Activated naive CD8-positive, alpha-beta T cell treated with anti-CD3 and anti-CD28 coated beads, Interleukin-2, amount 10 ng/mL, durations not matched to agents 7 days and 5 days (primary cell): ENCODE measurements around the gene GFOD1. TPM values are rescaled to one million over a fixed set of nuclear protein-coding genes. Genes with fewer than 3 reads are reported as not detected.

Experiments used
- ATAC-seq: fragments of 150-1000 bp; cut with Tn5 transposase; one replicate; pipeline ENCODE4 v1.10.0; 2021; ENCODE audit warnings: low read depth, moderate library complexity
- POLR2A ChIA-PET: fragments of 350-600 bp; sonication (Branson Sonifier 250); formaldehyde crosslinking; loops from one replicate; lab custom pipeline; 2021; ENCODE audit warnings: antibody characterized with exemption; lab: Charles Lee
- DNase-seq: peaks from one replicate; pipeline ENCODE4 v3.0.0; 2021
- H3K27ac Mint-ChIP-seq: one replicate; pipeline ENCODE4 v1.8.0; 2022; ENCODE audit warnings: mild to moderate bottlenecking, mixed read lengths
- H3K27me3 Mint-ChIP-seq: one replicate; pipeline ENCODE4 v1.8.0; 2022; ENCODE audit warnings: mild to moderate bottlenecking, moderate library complexity, mixed read lengths
- H3K36me3 Mint-ChIP-seq: one replicate; pipeline ENCODE4 v1.8.0; 2021; ENCODE audit warnings: mild to moderate bottlenecking, mixed read lengths
- H3K4me1 Mint-ChIP-seq: one replicate; pipeline ENCODE4 v1.8.0; 2021; ENCODE audit warnings: mixed read lengths
- H3K4me3 Mint-ChIP-seq: one replicate; pipeline ENCODE4 v1.8.0; 2022; ENCODE audit warnings: mild to moderate bottlenecking, moderate library complexity, mixed read lengths
- H3K9me3 Mint-ChIP-seq: one replicate; pipeline ENCODE4 v1.8.0; 2021; ENCODE audit warnings: mixed read lengths
- total RNA-seq, 2 experiments: library from RNA; stranded (reverse); gene quantifications; one replicate each; pipeline ENCODE4 v1.2.3, GENCODE V29; 2021

The GFOD1 gene
- total RNA-seq, 2 experiments from 2014 or later = 5.2 to 5.9 TPM

- no peak for ATAC-seq
- POLR2A ChIA-PET = no interaction called here
- peaks cover 2% of the 10 kb centered on the region for H3K36me3 Mint-ChIP-seq
- no peak overlapping the region for H3K27ac Mint-ChIP-seq
- H3K4me1 Mint-ChIP-seq = peaks cover 9% of the 10 kb centered on the region
- H3K9me3 Mint-ChIP-seq = no peaks in the 10 kb centered on the region
- no peak overlapping the region for H3K4me3 Mint-ChIP-seq
- peaks cover 5% of the 10 kb centered on the region for H3K27me3 Mint-ChIP-seq
- DNase-seq = no peak
These were observed 116.8 kb downstream of the GFOD1 start for GRCh38 chr6:13370623-13371022.

GRCh38 chr6:13369591-13369990, 117.8 kb downstream of the GFOD1 start:
- Mint-ChIP-seq H3K36me3 (peaks cover 5% of the 10 kb centered on the region), H3K27me3 (peaks cover 5% of the 10 kb centered on the region), H3K4me3 (no peak overlapping the region), H3K9me3 (no peaks in the 10 kb centered on the region), H3K27ac (no peak overlapping the region), H3K4me1 (peaks cover 2% of the 10 kb centered on the region)
- no peak for DNase-seq
- POLR2A ChIA-PET = no interaction called here
- no peak for ATAC-seq

GRCh38 chr6:13368731-13369115, 118.7 kb downstream of the GFOD1 start:
- ATAC-seq (no peak), DNase-seq (no peak)
- no peak overlapping the region for H3K27ac Mint-ChIP-seq
- H3K36me3 Mint-ChIP-seq = peaks cover 5% of the 10 kb centered on the region
- POLR2A ChIA-PET = no interaction called here
- peaks cover 5% of the 10 kb centered on the region for H3K27me3 Mint-ChIP-seq
- H3K9me3 Mint-ChIP-seq = no peaks in the 10 kb centered on the region
- peaks cover 2% of the 10 kb centered on the region for H3K4me1 Mint-ChIP-seq
- H3K4me3 Mint-ChIP-seq = no peak overlapping the region

- H3K9me3 Mint-ChIP-seq = no peaks in the 10 kb centered on the region
- H3K36me3 Mint-ChIP-seq = peaks cover 5% of the 10 kb centered on the region
- no peak overlapping the region for H3K4me3 Mint-ChIP-seq
- POLR2A ChIA-PET = no interaction called here
- H3K27me3 Mint-ChIP-seq = peaks cover 5% of the 10 kb centered on the region
- no peak overlapping the region for H3K27ac Mint-ChIP-seq
- no peak for ATAC-seq
- no peak for DNase-seq
- H3K4me1 Mint-ChIP-seq = no peaks in the 10 kb centered on the region
These were observed 119.2 kb downstream of the GFOD1 start for GRCh38 chr6:13368079-13368730.

- POLR2A ChIA-PET = no interaction called here
- H3K36me3 Mint-ChIP-seq = peaks cover 8% of the 10 kb centered on the region
- ATAC-seq = no peak
- no peak for DNase-seq
- H3K27ac Mint-ChIP-seq = no peak overlapping the region
- H3K27me3 Mint-ChIP-seq = peaks cover 5% of the 10 kb centered on the region
- H3K9me3 Mint-ChIP-seq = no peaks in the 10 kb centered on the region
- no peaks in the 10 kb centered on the region for H3K4me1 Mint-ChIP-seq
- H3K4me3 Mint-ChIP-seq = no peak overlapping the region
These were observed 120.0 kb downstream of the GFOD1 start for GRCh38 chr6:13367396-13367795.

- Mint-ChIP-seq H3K36me3 (peaks cover 7% of the 10 kb centered on the region), H3K4me3 (no peak overlapping the region), H3K9me3 (no peaks in the 10 kb centered on the region), H3K4me1 (peaks cover 8% of the 10 kb centered on the region), H3K27ac (no peak overlapping the region), H3K27me3 (peaks cover 3% of the 10 kb centered on the region)
- DNase-seq = no peak
- POLR2A ChIA-PET = no interaction called here
- no peak for ATAC-seq
These were observed 122.1 kb downstream of the GFOD1 start for GRCh38 chr6:13365320-13365719.

- Mint-ChIP-seq H3K4me3 (no peak overlapping the region), H3K27ac (no peak overlapping the region), H3K4me1 (peaks cover 13% of the 10 kb centered on the region), H3K36me3 (peaks cover 10% of the 10 kb centered on the region), H3K9me3 (no peaks in the 10 kb centered on the region), H3K27me3 (peaks cover 3% of the 10 kb centered on the region)
- ATAC-seq (no peak), DNase-seq (no peak)
- POLR2A ChIA-PET = no interaction called here
These were observed 122.6 kb downstream of the GFOD1 start for GRCh38 chr6:13364842-13365241.

GRCh38 chr6:13362412-13362811, 125.0 kb downstream of the GFOD1 start:
- Mint-ChIP-seq H3K4me3 (no peak overlapping the region), H3K9me3 (no peaks in the 10 kb centered on the region), H3K4me1 (peaks cover 17% of the 10 kb centered on the region), H3K36me3 (peaks cover 10% of the 10 kb centered on the region), H3K27ac (no peak overlapping the region), H3K27me3 (peaks cover 2% of the 10 kb centered on the region)
- POLR2A ChIA-PET = no interaction called here
- no peak for DNase-seq
- no peak for ATAC-seq

- H3K4me1 Mint-ChIP-seq = peaks cover 31% of the 10 kb centered on the region
- peak overlapping the region; percentile 43 for H3K27ac Mint-ChIP-seq
- peaks cover 10% of the 10 kb centered on the region for H3K36me3 Mint-ChIP-seq
- no peak for ATAC-seq
- POLR2A ChIA-PET = interaction anchor here (1.6 kb wide), 1 partner anchor 125 kb away, joined by 6 read pairs; no protein-coding TSS in a partner anchor
- no peaks in the 10 kb centered on the region for H3K27me3 Mint-ChIP-seq
- H3K9me3 Mint-ChIP-seq = no peaks in the 10 kb centered on the region
- no peak for DNase-seq
- H3K4me3 Mint-ChIP-seq = no peak overlapping the region
These were observed 126.5 kb downstream of the GFOD1 start for GRCh38 chr6:13360671-13361540.

GRCh38 chr6:13359287-13359686, 128.1 kb downstream of the GFOD1 start:
- no peaks in the 10 kb centered on the region for H3K27me3 Mint-ChIP-seq
- no peak for DNase-seq
- POLR2A ChIA-PET = interaction anchor here (1.6 kb wide), 1 partner anchor 126 kb away, joined by 6 read pairs; no protein-coding TSS in a partner anchor
- H3K9me3 Mint-ChIP-seq = no peaks in the 10 kb centered on the region
- H3K4me3 Mint-ChIP-seq = no peak overlapping the region
- ATAC-seq = no peak
- peaks cover 8% of the 10 kb centered on the region for H3K36me3 Mint-ChIP-seq
- H3K27ac Mint-ChIP-seq = peak overlapping the region; percentile 6
- H3K4me1 Mint-ChIP-seq = peaks cover 47% of the 10 kb centered on the region

GRCh38 chr6:13358511-13358910, 128.9 kb downstream of the GFOD1 start:
- peaks cover 8% of the 10 kb centered on the region for H3K36me3 Mint-ChIP-seq
- peaks cover 53% of the 10 kb centered on the region for H3K4me1 Mint-ChIP-seq
- H3K9me3 Mint-ChIP-seq = no peaks in the 10 kb centered on the region
- POLR2A ChIA-PET = no interaction called here
- H3K27ac Mint-ChIP-seq = peak overlapping the region; percentile 19
- ATAC-seq (no peak), DNase-seq (no peak)
- no peaks in the 10 kb centered on the region for H3K27me3 Mint-ChIP-seq
- H3K4me3 Mint-ChIP-seq = no peak overlapping the region

- ATAC-seq (no peak), DNase-seq (no peak)
- peaks cover 55% of the 10 kb centered on the region for H3K4me1 Mint-ChIP-seq
- peak overlapping the region; percentile 98 for H3K27ac Mint-ChIP-seq
- H3K27me3 Mint-ChIP-seq = no peaks in the 10 kb centered on the region
- no peak overlapping the region for H3K4me3 Mint-ChIP-seq
- H3K9me3 Mint-ChIP-seq = no peaks in the 10 kb centered on the region
- POLR2A ChIA-PET = interaction anchor here (0.7 to 1.8 kb wide), 3 partner anchors 15 to 128 kb away, joined by 3 to 4 read pairs (median 3); no protein-coding TSS in a partner anchor
- H3K36me3 Mint-ChIP-seq = peaks cover 5% of the 10 kb centered on the region
These were observed 129.8 kb downstream of the GFOD1 start for GRCh38 chr6:13357551-13358075.

GRCh38 chr6:13355999-13356785, 131.2 kb downstream of the GFOD1 start:
- ATAC-seq (peak; percentile 86), DNase-seq (no peak)
- H3K36me3 Mint-ChIP-seq = peaks cover 5% of the 10 kb centered on the region
- H3K4me3 Mint-ChIP-seq = peak overlapping the region; percentile 86
- H3K27ac Mint-ChIP-seq = peak overlapping the region; percentile 98
- H3K4me1 Mint-ChIP-seq = peaks cover 55% of the 10 kb centered on the region
- H3K27me3 Mint-ChIP-seq = no peaks in the 10 kb centered on the region
- POLR2A ChIA-PET = interaction anchor here (0.6 to 2.3 kb wide), 10 partner anchors 19 to 354 kb away, joined by 3 to 9 read pairs (median 5); partner anchors contain the start of genes SIRT5 and TBC1D7
- H3K9me3 Mint-ChIP-seq = peaks cover 1% of the 10 kb centered on the region
